H1 (cell line): Measurements from ENCODE around the gene PHYH. TPM values are rescaled to one million over a fixed set of nuclear protein-coding genes. Genes with fewer than 3 reads are reported as not detected.

ENCODE experiments used
- CTBP2 ChIP-seq: IDR thresholded peaks from 2 replicates; pipeline ENCODE4 v1.7.0; 2011; ENCODE audit warnings: borderline replicate concordance, mild to moderate bottlenecking, moderate library complexity, mixed read lengths, low read length; ENCODE audit not compliant: insufficient read depth, insufficient read length
- CTCF ChIP-seq, 3 experiments: IDR thresholded peaks; 1 replicate in 2 of 3; 2 replicates in 1 of 3; pipeline versions ENCODE4 v1.5.1 to v1.6.1; 2011; ENCODE audit warnings: low read length in 3 of 3, mild to moderate bottlenecking in 3 of 3, inconsistent platforms in 2 of 3, low read depth in 1 of 3, moderate library complexity in 1 of 3; ENCODE audit not compliant: insufficient read depth in 1 of 3; ENCODE audit errors: control extremely low read depth in 1 of 3
- MAX ChIP-seq: IDR thresholded peaks from 2 replicates; pipeline ENCODE4 v1.6.1; 2012; ENCODE audit warnings: inconsistent platforms
- NRF1 ChIP-seq: IDR thresholded peaks from 2 replicates; pipeline ENCODE4 v1.6.1; 2011; ENCODE audit warnings: mild to moderate bottlenecking, low read depth, low read length, improper control_type of control experiment
- POLR2AphosphoS5 ChIP-seq: IDR thresholded peaks from 2 replicates; pipeline ENCODE4 v1.6.1; 2011; ENCODE audit warnings: low read depth, low read length
- POU5F1 ChIP-seq: IDR thresholded peaks from 2 replicates; pipeline ENCODE4 v1.6.1; 2011; ENCODE audit warnings: low read depth, mild to moderate bottlenecking, low read length, moderate library complexity
- RBBP5 ChIP-seq: IDR thresholded peaks from 2 replicates; pipeline ENCODE4 v1.7.1; 2012; ENCODE audit warnings: low read depth, mild to moderate bottlenecking, inconsistent platforms, low read length, moderate library complexity, borderline replicate concordance
- SIRT6 ChIP-seq: IDR thresholded peaks from one replicate; pipeline ENCODE4 v1.7.1; 2012; ENCODE audit warnings: low read length, inconsistent platforms
- TEAD4 ChIP-seq: IDR thresholded peaks from 2 replicates; pipeline ENCODE4 v1.6.1; 2012; ENCODE audit warnings: low read depth, low read length, inconsistent platforms, mixed read lengths
- USF2 ChIP-seq: IDR thresholded peaks from 2 replicates; pipeline ENCODE4 v1.6.1; 2011; ENCODE audit warnings: low read length, improper control_type of control experiment
- polyA plus RNA-seq, 7 experiments: library from polyadenylated mRNA; depleted of rRNA in 3 of 7; stranded (reverse) in 5 of 7; unstranded in 2 of 7; fragments of >200 nt in 5 of 7; fragments of 200-250 nt in 2 of 7; gene quantifications; 1 replicate in 5 of 7; 2 replicates in 1 of 7; 4 replicates in 1 of 7; pipeline versions ENCODE4 v1.2.1 to v1.2.3, GENCODE V29; 2011 to 2013; ENCODE audit warnings: missing spikeins in 2 of 7, mixed read lengths in 2 of 7
- total RNA-seq: library from RNA; stranded (reverse); fragmentation: NEBNext Ultra II Directional; extraction: Animal tissue kit (Norgen Biotek cat#: 25700); gene quantifications from 2 replicates; pipeline ENCODE4 v1.2.1, GENCODE V29; 2021

The PHYH gene
- total and polyA plus RNA-seq, 2 of the 8 experiments (the other 6 are each of a cell fraction or from before 2014, with no cell fraction given): 22.0 to 22.7 TPM

- TF ChIP-seq USF2 (no peak), POLR2AphosphoS5 (no peak), TEAD4 (no peak), RBBP5 (no peak), NRF1 (no peak), CTBP2 (no peak), CTCF (IDR thresholded peaks at IDR 0.05; ENCODE audit: control extremely low read depth in 1 of 3, insufficient read depth in 1 of 3, low read depth in 1 of 3, low read length in 3 of 3) (no peak), SIRT6 (no peak), POU5F1 (no peak), MAX (no peak)
These were observed 40.9 kb upstream of the PHYH start (continued) for GRCh38 chr10:13340626-13341376.
